ENCODE results near the gene PTBP1.
"Not testable (repeated sequence)": the region's sequence is repeated elsewhere in the genome, so short reads cannot be mapped to it uniquely, and the experiment has no call there.

The PTBP1 gene

GRCh38 chr19:849195-849594 is 51.9 kb downstream of the PTBP1 start:
- H3K4me1 ChIP-seq (ENCODE audit: control insufficient read depth, insufficient read depth, low read length): not testable (repeated sequence)
- H3K27me3 ChIP-seq (ENCODE audit: control insufficient read depth, insufficient read depth, low read length): peaks cover 50% of the 10 kb centered on the region

GRCh38 chr19:850221-850978 is 53.1 kb downstream of the PTBP1 start:
- H3K4me1 ChIP-seq (ENCODE audit: control insufficient read depth, insufficient read depth, low read length): no peaks in the 10 kb centered on the region
- no peak overlapping the region for H3K4me3 ChIP-seq (ENCODE audit: low read length)
- H3K36me3 ChIP-seq (ENCODE audit: control insufficient read depth, insufficient read depth, low read length): no peaks in the 10 kb centered on the region
- H3K9ac ChIP-seq (ENCODE audit: low read length): no peak overlapping the region
- no peaks in the 10 kb centered on the region for H3K9me3 ChIP-seq (ENCODE audit: control insufficient read depth, low read length)
- H3K27me3 ChIP-seq (ENCODE audit: control insufficient read depth, insufficient read depth, low read length): peaks cover 46% of the 10 kb centered on the region

More at GRCh38 chr19:849195-849594, 51.9 kb downstream of the PTBP1 start:
- H3K4me3 ChIP-seq (ENCODE audit: low read length); H3K9me3 ChIP-seq (ENCODE audit: control insufficient read depth, low read length); H3K9ac ChIP-seq (ENCODE audit: low read length); H3K36me3 ChIP-seq (ENCODE audit: control insufficient read depth, insufficient read depth, low read length): not testable (repeated sequence)

DNA sequence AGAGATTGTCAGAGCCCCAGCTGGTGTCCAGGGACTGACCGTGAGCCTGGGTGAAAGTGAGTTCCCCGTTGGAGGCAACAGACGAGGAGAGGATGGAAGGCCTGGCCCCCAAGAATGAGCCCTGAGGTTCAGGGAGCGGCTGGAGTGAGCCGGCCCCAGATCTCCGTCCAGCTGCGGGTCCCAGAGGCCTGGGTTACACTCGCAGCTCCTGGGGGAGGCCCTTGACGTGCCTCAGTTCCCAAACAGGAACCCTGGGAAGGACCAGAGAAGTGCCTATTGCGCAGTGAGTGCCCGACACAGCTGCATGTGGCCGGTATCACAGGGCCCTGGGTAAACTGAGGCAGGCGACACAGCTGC is 53.7 kb downstream of the PTBP1 start:
- H3K9ac ChIP-seq (ENCODE audit: low read length): no peak overlapping the region
- H3K4me1 ChIP-seq (ENCODE audit: control insufficient read depth, insufficient read depth, low read length): no peaks in the 10 kb centered on the region
- peaks cover 42% of the 10 kb centered on the region for H3K27me3 ChIP-seq (ENCODE audit: control insufficient read depth, insufficient read depth, low read length)
- H3K9me3 ChIP-seq (ENCODE audit: control insufficient read depth, low read length): no peaks in the 10 kb centered on the region
- H3K36me3 ChIP-seq (ENCODE audit: control insufficient read depth, insufficient read depth, low read length): no peaks in the 10 kb centered on the region
- H3K4me3 ChIP-seq (ENCODE audit: low read length): no peak overlapping the region

DNA sequence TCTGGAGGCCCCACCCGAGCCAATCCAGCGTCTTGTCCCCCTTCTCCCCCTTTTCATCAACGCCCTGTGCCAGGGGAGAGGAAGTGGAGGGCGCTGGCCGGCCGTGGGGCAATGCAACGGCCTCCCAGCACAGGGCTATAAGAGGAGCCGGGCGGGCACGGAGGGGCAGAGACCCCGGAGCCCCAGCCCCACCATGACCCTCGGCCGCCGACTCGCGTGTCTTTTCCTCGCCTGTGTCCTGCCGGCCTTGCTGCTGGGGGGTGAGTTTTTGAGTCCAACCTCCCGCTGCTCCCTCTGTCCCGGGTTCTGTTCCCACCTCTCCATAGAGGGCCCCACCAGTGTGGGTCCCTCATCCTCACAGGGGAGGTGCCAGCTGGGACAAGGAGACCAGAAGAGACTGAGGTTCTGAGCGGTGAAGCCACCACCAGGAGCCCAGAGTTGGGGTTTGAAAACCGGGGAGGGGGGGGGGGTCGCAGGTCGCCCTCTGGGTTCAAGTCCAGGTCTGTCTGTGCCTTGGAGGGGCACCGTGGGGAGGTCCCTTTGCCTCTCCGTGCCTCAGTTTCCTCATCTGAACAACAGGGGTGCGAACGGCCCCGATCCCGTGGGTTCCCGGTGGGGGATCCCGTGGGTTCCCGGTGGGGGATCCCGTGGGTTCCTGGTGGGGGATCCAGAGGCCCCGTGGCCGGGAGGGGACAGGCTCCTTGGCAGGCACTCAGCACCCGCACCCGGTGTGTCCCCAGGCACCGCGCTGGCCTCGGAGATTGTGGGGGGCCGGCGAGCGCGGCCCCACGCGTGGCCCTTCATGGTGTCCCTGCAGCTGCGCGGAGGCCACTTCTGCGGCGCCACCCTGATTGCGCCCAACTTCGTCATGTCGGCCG is 55.1 kb downstream of the PTBP1 start, which contains the start of gene ELANE:
ELANE (plus strand) TSS at position 168 of the 878 bp plus-strand sequence; CDS start at position 194, 26 bp downstream.
- Histone ChIP-seq H3K4me3 (ENCODE audit: low read length) (no peak within 1 kb of the TSS), H3K27me3 (ENCODE audit: control insufficient read depth, insufficient read depth, low read length) (peaks cover 34% of the 10 kb centered on the region), H3K36me3 (ENCODE audit: control insufficient read depth, insufficient read depth, low read length) (no peaks in the 10 kb centered on the region), H3K4me1 (ENCODE audit: control insufficient read depth, insufficient read depth, low read length) (no peaks in the 10 kb centered on the region), H3K9ac (ENCODE audit: low read length) (no peak within 1 kb of the TSS), H3K9me3 (ENCODE audit: control insufficient read depth, low read length) (no peaks in the 10 kb centered on the region)

- no peaks in the 10 kb centered on the region for H3K4me1 ChIP-seq (ENCODE audit: control insufficient read depth, insufficient read depth, low read length)
- H3K36me3 ChIP-seq (ENCODE audit: control insufficient read depth, insufficient read depth, low read length): no peaks in the 10 kb centered on the region
- H3K9ac ChIP-seq (ENCODE audit: low read length): no peak overlapping the region
- H3K4me3 ChIP-seq (ENCODE audit: low read length): no peak overlapping the region
- no peaks in the 10 kb centered on the region for H3K9me3 ChIP-seq (ENCODE audit: control insufficient read depth, low read length)
- H3K27me3 ChIP-seq (ENCODE audit: control insufficient read depth, insufficient read depth, low read length): peaks cover 27% of the 10 kb centered on the region
Observed at GRCh38 chr19:853014-853585, 55.8 kb downstream of the PTBP1 start.

DNA sequence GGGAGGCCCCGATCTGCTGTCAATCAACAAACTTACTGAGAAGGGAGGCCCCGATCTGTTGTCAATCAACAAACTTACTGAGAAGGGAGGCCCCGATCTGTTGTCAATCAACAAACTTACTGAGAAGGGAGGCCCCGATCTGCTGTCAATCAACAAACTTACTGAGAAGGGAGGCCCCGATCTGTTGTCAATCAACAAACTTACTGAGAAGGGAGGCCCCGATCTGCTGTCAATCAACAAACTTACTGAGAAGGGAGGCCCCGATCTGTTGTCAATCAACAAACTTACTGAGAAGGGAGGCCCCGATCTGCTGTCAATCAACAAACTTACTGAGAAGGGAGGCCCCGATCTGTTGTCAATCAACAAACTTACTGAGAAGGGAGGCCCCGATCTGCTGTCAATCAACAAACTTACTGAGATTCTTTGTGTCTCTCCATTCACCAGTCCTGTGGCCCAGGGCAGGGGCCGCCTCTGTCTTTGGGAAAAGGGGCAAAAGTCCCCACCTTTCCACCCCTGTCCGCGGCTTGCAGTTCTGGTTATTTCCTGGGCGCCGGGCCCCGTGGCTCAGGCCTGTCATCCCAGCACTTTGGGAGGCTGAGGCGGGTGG is 56.5 kb downstream of the PTBP1 start:
- H3K9me3 ChIP-seq (ENCODE audit: control insufficient read depth, low read length); H3K36me3 ChIP-seq (ENCODE audit: control insufficient read depth, insufficient read depth, low read length); H3K4me3 ChIP-seq (ENCODE audit: low read length); H3K9ac ChIP-seq (ENCODE audit: low read length); H3K4me1 ChIP-seq (ENCODE audit: control insufficient read depth, insufficient read depth, low read length): not testable (repeated sequence)
- peaks cover 21% of the 10 kb centered on the region for H3K27me3 ChIP-seq (ENCODE audit: control insufficient read depth, insufficient read depth, low read length)

DNA sequence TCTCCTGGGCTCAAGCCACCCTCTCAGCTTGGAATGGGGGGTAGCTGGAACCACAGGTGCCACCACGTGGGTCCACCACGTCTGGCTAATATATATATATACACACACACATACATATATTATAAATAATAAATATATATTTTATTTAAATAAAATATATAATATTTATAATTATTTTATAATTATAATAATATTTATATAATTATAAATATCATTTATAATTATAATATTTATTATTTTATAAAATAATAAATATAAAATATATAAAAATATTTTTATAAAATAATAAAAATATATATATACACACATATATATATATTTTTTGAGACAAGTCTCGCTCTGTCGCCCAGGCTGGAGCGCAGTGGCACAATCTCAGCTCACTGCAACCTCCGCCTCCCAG is 57.3 kb downstream of the PTBP1 start:
- no peak overlapping the region for H3K9ac ChIP-seq (ENCODE audit: low read length)
- no peak overlapping the region for H3K4me3 ChIP-seq (ENCODE audit: low read length)
- no peaks in the 10 kb centered on the region for H3K36me3 ChIP-seq (ENCODE audit: control insufficient read depth, insufficient read depth, low read length)
- peaks cover 21% of the 10 kb centered on the region for H3K27me3 ChIP-seq (ENCODE audit: control insufficient read depth, insufficient read depth, low read length)
- peaks cover 5% of the 10 kb centered on the region for H3K4me1 ChIP-seq (ENCODE audit: control insufficient read depth, insufficient read depth, low read length)
- H3K9me3 ChIP-seq (ENCODE audit: control insufficient read depth, low read length): no peaks in the 10 kb centered on the region

- Histone ChIP-seq H3K4me1 (ENCODE audit: control insufficient read depth, insufficient read depth, low read length) (peaks cover 8% of the 10 kb centered on the region), H3K9me3 (ENCODE audit: control insufficient read depth, low read length) (no peaks in the 10 kb centered on the region), H3K27me3 (ENCODE audit: control insufficient read depth, insufficient read depth, low read length) (peaks cover 26% of the 10 kb centered on the region)
Observed at GRCh38 chr19:855142-855541, 57.9 kb downstream of the PTBP1 start.

GRCh38 chr19:855566-856120 is 58.4 kb downstream of the PTBP1 start:
- no peaks in the 10 kb centered on the region for H3K9me3 ChIP-seq (ENCODE audit: control insufficient read depth, low read length)
- peaks cover 27% of the 10 kb centered on the region for H3K27me3 ChIP-seq (ENCODE audit: control insufficient read depth, insufficient read depth, low read length)
- no peaks in the 10 kb centered on the region for H3K36me3 ChIP-seq (ENCODE audit: control insufficient read depth, insufficient read depth, low read length)
- H3K4me3 ChIP-seq (ENCODE audit: low read length): no peak overlapping the region
- peaks cover 8% of the 10 kb centered on the region for H3K4me1 ChIP-seq (ENCODE audit: control insufficient read depth, insufficient read depth, low read length)
- no peak overlapping the region for H3K9ac ChIP-seq (ENCODE audit: low read length)

More at GRCh38 chr19:855142-855541, 57.9 kb downstream of the PTBP1 start:
- Histone ChIP-seq H3K4me3 (ENCODE audit: low read length) (no peak overlapping the region), H3K9ac (ENCODE audit: low read length) (no peak overlapping the region), H3K36me3 (ENCODE audit: control insufficient read depth, insufficient read depth, low read length) (no peaks in the 10 kb centered on the region)

GRCh38 chr19:858284-858683 is 61.0 kb downstream of the PTBP1 start:
- H3K4me3 ChIP-seq (ENCODE audit: low read length): no peak overlapping the region
- no peak overlapping the region for H3K9ac ChIP-seq (ENCODE audit: low read length)
- peaks cover 15% of the 10 kb centered on the region for H3K27me3 ChIP-seq (ENCODE audit: control insufficient read depth, insufficient read depth, low read length)
- H3K36me3 ChIP-seq (ENCODE audit: control insufficient read depth, insufficient read depth, low read length): no peaks in the 10 kb centered on the region
- H3K9me3 ChIP-seq (ENCODE audit: control insufficient read depth, low read length): no peaks in the 10 kb centered on the region
- peaks cover 17% of the 10 kb centered on the region for H3K4me1 ChIP-seq (ENCODE audit: control insufficient read depth, insufficient read depth, low read length)

GRCh38 chr19:858868-859843 is 61.9 kb downstream of the PTBP1 start, which contains the start of gene CFD:
CFD (plus strand) TSS chr19:859664; CDS start chr19:859690, 26 bp downstream.
- Histone ChIP-seq H3K4me3 (ENCODE audit: low read length) (no peak within 1 kb of the TSS), H3K27me3 (ENCODE audit: control insufficient read depth, insufficient read depth, low read length) (peaks cover 14% of the 10 kb centered on the region), H3K4me1 (ENCODE audit: control insufficient read depth, insufficient read depth, low read length) (peaks cover 22% of the 10 kb centered on the region), H3K36me3 (ENCODE audit: control insufficient read depth, insufficient read depth, low read length) (no peaks in the 10 kb centered on the region), H3K9ac (ENCODE audit: low read length) (peak within 1 kb of the TSS; percentile 15), H3K9me3 (ENCODE audit: control insufficient read depth, low read length) (no peaks in the 10 kb centered on the region)

Data from mucosa of stomach (tissue), 1 donor.